PC-3 (cell line): ENCODE data around the gene SIAE. TPM values are rescaled to one million over a fixed set of nuclear protein-coding genes. Genes with fewer than 3 reads are reported as not detected.

Experiments used
- ATAC-seq: fragments of 200-7000 bp; cut with Tn5 transposase; 2 replicates; pipeline ENCODE4 v1.9.1; 2020; ENCODE audit warnings: mild to moderate bottlenecking, moderate library complexity
- BruUV-seq: library from RNA; stranded (reverse); fragments of 400-500 nt; replicated peaks from 2 replicates; lab custom pipeline; 2021; lab: Mats Ljungman, UMichigan
- CTCF ChIA-PET: fragments of 300-600 bp; sonication (Branson Sonifier 250); formaldehyde crosslinking; loops from one replicate; lab custom pipeline; 2022; ENCODE audit warnings: antibody characterized with exemption; lab: Charles Lee
- POLR2A ChIA-PET: fragments of 300-600 bp; sonication (Branson Sonifier 250); formaldehyde crosslinking; loops from one replicate; lab custom pipeline; 2022; ENCODE audit warnings: antibody characterized with exemption; ENCODE audit not compliant: unreplicated experiment; lab: Charles Lee
- DNase-seq: peaks from one replicate; pipeline ENCODE4 v3.0.0-alpha.2; 2015
- H2AFZ ChIP-seq: fragments of 300-600 bp; sonication (generic); 2 replicates; pipeline ENCODE4 v1.6.0; 2016; ENCODE audit warnings: antibody characterized with exemption, low read length
- H3F3A ChIP-seq: fragments of 300-600 bp; sonication (generic); one replicate; pipeline ENCODE4 v1.6.0; 2017; ENCODE audit warnings: antibody characterized with exemption, low read length, control low read depth, mild to moderate bottlenecking; ENCODE audit not compliant: unreplicated experiment
- H3K27ac ChIP-seq: fragments of 300-600 bp; sonication (generic); 2 replicates; pipeline ENCODE4 v1.5.1; 2016; ENCODE audit warnings: mild to moderate bottlenecking, low read length
- H3K27me3 ChIP-seq: fragments of 300-600 bp; sonication (generic); 2 replicates; pipeline ENCODE4 v1.6.1; 2016; ENCODE audit warnings: low read length, mixed read lengths
- H3K36me3 ChIP-seq: fragments of 300-600 bp; sonication (generic); 2 replicates; pipeline ENCODE4 v1.6.1; 2016; ENCODE audit warnings: low read depth, mixed run types, low read length, mixed read lengths
- H3K4me1 ChIP-seq: fragments of 300-600 bp; sonication (generic); 2 replicates; pipeline ENCODE4 v1.5.1; 2016; ENCODE audit warnings: low read length; ENCODE audit not compliant: insufficient read depth
- H3K4me2 ChIP-seq: fragments of 300-600 bp; sonication (generic); 2 replicates; pipeline ENCODE4 v1.6.0; 2016; ENCODE audit warnings: low read length
- H3K4me3 ChIP-seq: fragments of 300-600 bp; sonication (generic); 2 replicates; pipeline ENCODE4 v1.5.1; 2016; ENCODE audit warnings: mild to moderate bottlenecking, low read length, mixed read lengths
- H3K79me2 ChIP-seq: fragments of 300-600 bp; sonication (generic); 2 replicates; pipeline ENCODE4 v1.6.1; 2017; ENCODE audit warnings: low read length, mixed read lengths
- H3K9ac ChIP-seq: fragments of 300-600 bp; sonication (generic); 2 replicates; pipeline ENCODE4 v1.6.0; 2016; ENCODE audit warnings: mild to moderate bottlenecking, low read length
- H3K9me2 ChIP-seq: fragments of 300-600 bp; sonication (generic); replicated peaks from 2 replicates; pipeline ENCODE4 v1.6.1; 2016; ENCODE audit warnings: mixed run types, low read length, mixed read lengths
- H3K9me3 ChIP-seq: fragments of 300-600 bp; sonication (generic); 2 replicates; pipeline ENCODE4 v1.6.1; 2016; ENCODE audit warnings: low read length, mixed read lengths
- H4K20me1 ChIP-seq: fragments of 300-600 bp; sonication (generic); 2 replicates; pipeline ENCODE4 v1.6.1; 2016; ENCODE audit warnings: low read length, mixed read lengths
- EZH2 ChIP-seq: fragments of 300-600 bp; sonication (generic); IDR thresholded peaks from one replicate; pipeline ENCODE4 v1.6.1; 2017; ENCODE audit warnings: antibody characterized with exemption, mild to moderate bottlenecking, low read length; ENCODE audit not compliant: unreplicated experiment
- EZH2phosphoT487 ChIP-seq: fragments of 300-600 bp; sonication (generic); IDR thresholded peaks from 2 replicates; pipeline ENCODE4 v1.6.1; 2018; ENCODE audit warnings: mild to moderate bottlenecking, antibody characterized with exemption, low read length, borderline replicate concordance
- intact Hi-C: fragments of 100-400 bp; cut with micrococcal nuclease; formaldehyde crosslinking; loops from 2 replicates; pipeline ENCODE4 v1.9.0; 2023
- total RNA-seq: library from RNA; depleted of rRNA; stranded (reverse); fragments of >200 nt; gene quantifications from 2 replicates; pipeline ENCODE4 v1.2.3, GENCODE V29; 2014
- TF ChIP-seq, protein P1 (sequence below): fragments of 300-600 bp; sonication (generic); conservative IDR thresholded peaks from 2 replicates; pipeline ENCODE4 v1.5.1; 2017; ENCODE audit warnings: antibody characterized with exemption, low read depth, mild to moderate bottlenecking, low read length

Gene SIAE
- total RNA-seq, 1 experiment from 2014 or later: 17.6 TPM

DNA sequence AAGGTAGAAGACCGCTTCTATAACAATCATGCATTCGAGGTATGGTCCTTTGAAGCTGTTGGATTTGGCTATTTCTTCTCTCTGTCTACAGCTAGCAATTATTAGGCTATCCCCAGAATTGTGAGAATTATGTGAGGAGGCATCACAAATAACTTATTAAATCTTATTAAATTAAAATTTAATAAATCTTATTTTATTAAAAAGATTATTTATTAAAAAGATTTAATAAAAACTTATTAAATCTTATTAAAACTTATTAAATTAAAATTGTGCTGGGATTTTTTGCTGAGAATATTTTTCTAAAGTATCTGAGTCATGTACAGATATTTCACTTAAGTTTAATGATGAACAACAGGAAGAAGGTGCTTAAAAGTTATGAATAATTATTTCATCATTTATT, 7.9 kb upstream of the SIAE start:
- Histone ChIP-seq H2AFZ (no peak overlapping the region), H3K4me2 (no peak overlapping the region), H3K27ac (no peak overlapping the region), H3K4me1 (no peaks in the 10 kb centered on the region), H3K27me3 (no peaks in the 10 kb centered on the region), H3K9ac (no peak overlapping the region), H3K9me3 (peaks cover 18% of the 10 kb centered on the region; the same call in 1 of the 2 replicates), H3K36me3 (peaks cover 15% of the 10 kb centered on the region; the same call in 1 of the 2 replicates), H3F3A (no peaks in the 10 kb centered on the region), H4K20me1 (no peaks in the 10 kb centered on the region), H3K79me2 (no peaks in the 10 kb centered on the region), H3K9me2 (no peaks in the 10 kb centered on the region), H3K4me3 (no peak overlapping the region)
- DNase-seq (no peak), ATAC-seq (no peak)
- no TSS peak for BruUV-seq
- ChIA-PET CTCF (no interaction called here), POLR2A (no interaction called here)
- TF ChIP-seq EZH2phosphoT487 (no peak), EZH2 (no peak)
- TF ChIP-seq, protein P1, sequence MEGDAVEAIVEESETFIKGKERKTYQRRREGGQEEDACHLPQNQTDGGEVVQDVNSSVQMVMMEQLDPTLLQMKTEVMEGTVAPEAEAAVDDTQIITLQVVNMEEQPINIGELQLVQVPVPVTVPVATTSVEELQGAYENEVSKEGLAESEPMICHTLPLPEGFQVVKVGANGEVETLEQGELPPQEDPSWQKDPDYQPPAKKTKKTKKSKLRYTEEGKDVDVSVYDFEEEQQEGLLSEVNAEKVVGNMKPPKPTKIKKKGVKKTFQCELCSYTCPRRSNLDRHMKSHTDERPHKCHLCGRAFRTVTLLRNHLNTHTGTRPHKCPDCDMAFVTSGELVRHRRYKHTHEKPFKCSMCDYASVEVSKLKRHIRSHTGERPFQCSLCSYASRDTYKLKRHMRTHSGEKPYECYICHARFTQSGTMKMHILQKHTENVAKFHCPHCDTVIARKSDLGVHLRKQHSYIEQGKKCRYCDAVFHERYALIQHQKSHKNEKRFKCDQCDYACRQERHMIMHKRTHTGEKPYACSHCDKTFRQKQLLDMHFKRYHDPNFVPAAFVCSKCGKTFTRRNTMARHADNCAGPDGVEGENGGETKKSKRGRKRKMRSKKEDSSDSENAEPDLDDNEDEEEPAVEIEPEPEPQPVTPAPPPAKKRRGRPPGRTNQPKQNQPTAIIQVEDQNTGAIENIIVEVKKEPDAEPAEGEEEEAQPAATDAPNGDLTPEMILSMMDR: no peak
- intact Hi-C loops: no loop called here

DNA sequence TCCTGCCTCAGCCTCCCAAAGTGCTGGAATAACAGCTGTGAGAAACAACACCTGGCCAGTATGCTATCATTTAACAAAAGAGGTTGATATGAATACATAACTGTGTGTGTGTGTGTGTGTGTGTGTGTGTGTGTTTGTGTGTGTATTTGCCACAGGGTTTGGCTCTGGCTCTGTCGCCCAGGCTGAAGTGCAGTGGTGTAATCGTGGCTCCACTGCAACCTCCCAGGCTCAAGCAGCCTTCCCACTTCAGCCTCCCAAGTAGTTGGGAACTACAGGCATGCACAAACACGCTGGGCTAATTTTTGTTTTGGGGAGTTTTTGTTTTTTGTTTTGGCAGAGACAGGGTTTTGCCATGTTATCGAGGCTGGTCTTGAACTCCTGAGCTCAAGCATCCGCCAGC, 4.9 kb upstream of the SIAE start:
- H3K27ac ChIP-seq: no peak overlapping the region
- DNase-seq (no peak), ATAC-seq (no peak)
- no peaks in the 10 kb centered on the region for H3K27me3 ChIP-seq
- intact Hi-C loops: no loop called here
- H3K9me2 ChIP-seq: no peaks in the 10 kb centered on the region
- H3F3A ChIP-seq: no peaks in the 10 kb centered on the region
- no peak overlapping the region for H3K9ac ChIP-seq
- H3K79me2 ChIP-seq: peaks cover 5% of the 10 kb centered on the region; the same call in 1 of the 2 replicates
- no peak overlapping the region for H3K4me2 ChIP-seq
- ChIA-PET CTCF (no interaction called here), POLR2A (no interaction called here)
- no peak overlapping the region for H3K4me3 ChIP-seq
- H3K4me1 ChIP-seq: peaks cover 8% of the 10 kb centered on the region
- H3K36me3 ChIP-seq: peaks cover 15% of the 10 kb centered on the region; the same call in 1 of the 2 replicates
- H2AFZ ChIP-seq: no peak overlapping the region
- no TSS peak for BruUV-seq
- H3K9me3 ChIP-seq: peaks cover 18% of the 10 kb centered on the region; the same call in 1 of the 2 replicates
- TF ChIP-seq, protein P1: no peak
- TF ChIP-seq EZH2 (no peak), EZH2phosphoT487 (no peak)
- no peaks in the 10 kb centered on the region for H4K20me1 ChIP-seq

DNA sequence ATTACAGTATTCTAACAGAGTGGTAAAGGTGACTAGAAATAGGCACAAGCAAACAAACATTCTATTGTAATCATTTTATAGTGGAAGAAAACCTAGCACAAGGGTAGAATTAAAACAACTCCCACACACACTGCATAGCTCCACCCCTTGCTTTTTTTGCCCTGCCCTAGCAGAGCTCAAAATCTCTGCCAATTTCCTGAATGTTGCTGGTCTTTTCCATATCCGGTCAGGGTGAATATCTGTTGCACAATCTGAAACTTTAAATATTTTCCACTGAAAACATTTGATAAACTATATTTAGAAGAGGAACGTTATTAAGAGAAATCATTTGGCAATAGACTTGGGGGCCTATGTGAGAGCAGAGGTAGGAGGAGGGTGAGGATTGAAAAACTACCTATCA, 2.8 kb upstream of the SIAE start:
- intact Hi-C loops: no loop called here
- BruUV-seq: no TSS peak
- Histone ChIP-seq H3K9ac (no peak overlapping the region), H3K27ac (no peak overlapping the region), H3K9me3 (no peaks in the 10 kb centered on the region), H3K4me1 (peaks cover 16% of the 10 kb centered on the region), H3K79me2 (peaks cover 15% of the 10 kb centered on the region), H4K20me1 (no peaks in the 10 kb centered on the region), H3K36me3 (no peaks in the 10 kb centered on the region), H3K9me2 (no peaks in the 10 kb centered on the region), H3F3A (no peaks in the 10 kb centered on the region), H3K4me3 (no peak overlapping the region), H2AFZ (no peak overlapping the region), H3K27me3 (no peaks in the 10 kb centered on the region), H3K4me2 (no peak overlapping the region)
- POLR2A ChIA-PET: interaction anchor here (0.5 to 0.6 kb wide), 2 partner anchors 24 to 322 kb away, joined by 3 read pairs; no protein-coding TSS in a partner anchor
- TF ChIP-seq EZH2phosphoT487 (no peak), EZH2 (no peak)
- TF ChIP-seq, protein P1: no peak
- CTCF ChIA-PET: interaction anchor here (0.5 kb wide), 1 partner anchor 87 kb away, joined by 3 read pairs; no protein-coding TSS in a partner anchor
- ATAC-seq (no peak), DNase-seq (no peak)
